H1 (cell line): Measurements from ENCODE around the gene CHMP5. TPM values are rescaled to one million over a fixed set of nuclear protein-coding genes. Genes with fewer than 3 reads are reported as not detected.

ENCODE experiments used
- BACH1 ChIP-seq: IDR thresholded peaks from 2 replicates; pipeline ENCODE4 v1.6.1; 2012; ENCODE audit warnings: low read length, improper control_type of control experiment
- CEBPB ChIP-seq: IDR thresholded peaks from 2 replicates; pipeline ENCODE4 v1.6.1; 2012; ENCODE audit warnings: low read depth, low read length
- EGR1 ChIP-seq: IDR thresholded peaks from 2 replicates; pipeline ENCODE4 v1.6.1; 2011; ENCODE audit warnings: low read depth, low read length, borderline replicate concordance
- KDM4A ChIP-seq: IDR thresholded peaks from one replicate; pipeline ENCODE4 v1.7.1; 2012; ENCODE audit warnings: low read depth, mild to moderate bottlenecking, moderate library complexity, low read length, inconsistent platforms; ENCODE audit not compliant: severe bottlenecking
- MAFK ChIP-seq: IDR thresholded peaks from 2 replicates; pipeline ENCODE4 v1.6.1; 2012; ENCODE audit warnings: low read depth, mild to moderate bottlenecking, improper control_type of control experiment, low read length
- PHF8 ChIP-seq: fragments of 200-600 bp; sonication (generic); conservative IDR thresholded peaks from 2 replicates; pipeline ENCODE4 v1.7.1; 2012; ENCODE audit warnings: low read depth, mild to moderate bottlenecking, inconsistent platforms, low read length, moderate library complexity
- POLR2A ChIP-seq, 2 experiments: IDR thresholded peaks; 1 replicate in 1 of 2; 2 replicates in 1 of 2; pipeline ENCODE4 v1.6.1; 2011; ENCODE audit warnings: low read depth in 2 of 2, low read length in 2 of 2, mild to moderate bottlenecking in 2 of 2; ENCODE audit errors: control extremely low read depth in 1 of 2
- POU5F1 ChIP-seq: IDR thresholded peaks from 2 replicates; pipeline ENCODE4 v1.6.1; 2011; ENCODE audit warnings: low read depth, mild to moderate bottlenecking, low read length, moderate library complexity
- polyA plus RNA-seq, 7 experiments: library from polyadenylated mRNA; depleted of rRNA in 3 of 7; stranded (reverse) in 5 of 7; unstranded in 2 of 7; fragments of >200 nt in 5 of 7; fragments of 200-250 nt in 2 of 7; gene quantifications; 1 replicate in 5 of 7; 2 replicates in 1 of 7; 4 replicates in 1 of 7; pipeline versions ENCODE4 v1.2.1 to v1.2.3, GENCODE V29; 2011 to 2013; ENCODE audit warnings: missing spikeins in 2 of 7, mixed read lengths in 2 of 7
- total RNA-seq: library from RNA; stranded (reverse); fragmentation: NEBNext Ultra II Directional; extraction: Animal tissue kit (Norgen Biotek cat#: 25700); gene quantifications from 2 replicates; pipeline ENCODE4 v1.2.1, GENCODE V29; 2021

CHMP5 gene
- total and polyA plus RNA-seq, 2 of the 8 experiments (the other 6 are each of a cell fraction or from before 2014, with no cell fraction given): 25.0 to 47.3 TPM

- TF ChIP-seq MAFK (no peak), PHF8 (peak; percentile 87), EGR1 (peak; percentile 78; the same call in 1 of the 2 replicates), POLR2A (IDR thresholded peaks at IDR 0.05; ENCODE audit: control extremely low read depth in 1 of 2, low read depth in 2 of 2, low read length in 2 of 2) (peak; percentile 95 to 96), POU5F1 (no peak), BACH1 (no peak), CEBPB (peak; percentile 99), KDM4A (peak; percentile 100)
- TF ChIP-seq, all 59 proteins: peak for 29
Measured at GRCh38 chr9:33290247-33291030, 25.6 kb downstream of the CHMP5 start, which contains the start of gene NFX1 (continued).
